ENCODE data around the gene CHRNA4. TPM values are rescaled to one million over a fixed set of nuclear protein-coding genes. Genes with fewer than 3 reads are reported as not detected.
"Not testable (repeated sequence)": the region's sequence is repeated elsewhere in the genome, so short reads cannot be mapped to it uniquely, and the experiment has no call there.

The CHRNA4 gene
- total and polyA plus RNA-seq, 2 donors = 0.79 TPM; not detected in 1

GRCh38 chr20:63312273-63312672, 48.9 kb downstream of the CHRNA4 start:
- WGBS = 63% methylated on average over 9 of the region's 9 CpGs

GRCh38 chr20:63311833-63312243, 49.3 kb downstream of the CHRNA4 start:
- Histone ChIP-seq H3K4me1 (ENCODE audit: insufficient read depth) (no peaks in the 10 kb centered on the region), H3K27ac (ENCODE audit: low read depth) (no peak overlapping the region), H3K4me3 (ENCODE audit: low read depth, low read length) (no peak overlapping the region), H3K36me3 (ENCODE audit: insufficient read depth) (no peaks in the 10 kb centered on the region)
- no peak for DNase-seq (ENCODE audit: extremely low spot score)
- WGBS = 81% methylated on average over 18 of the region's 18 CpGs

More at GRCh38 chr20:63312273-63312672, 48.9 kb downstream of the CHRNA4 start:
- no peaks in the 10 kb centered on the region for H3K4me1 ChIP-seq (ENCODE audit: insufficient read depth)
- no peaks in the 10 kb centered on the region for H3K36me3 ChIP-seq (ENCODE audit: insufficient read depth)
- H3K4me3 ChIP-seq (ENCODE audit: low read depth, low read length) = no peak overlapping the region
- no peak for DNase-seq (ENCODE audit: extremely low spot score)
- H3K27ac ChIP-seq (ENCODE audit: low read depth) = no peak overlapping the region

GRCh38 chr20:63311186-63311832, 49.8 kb downstream of the CHRNA4 start:
- no peak overlapping the region for H3K4me3 ChIP-seq (ENCODE audit: low read depth, low read length)
- no peaks in the 10 kb centered on the region for H3K36me3 ChIP-seq (ENCODE audit: insufficient read depth)
- H3K4me1 ChIP-seq (ENCODE audit: insufficient read depth) = no peaks in the 10 kb centered on the region
- no peak overlapping the region for H3K27ac ChIP-seq (ENCODE audit: low read depth)
- WGBS = 95% methylated on average over 29 of the region's 29 CpGs
- DNase-seq (ENCODE audit: extremely low spot score) = no peak

- 80% methylated on average over 20 of the region's 20 CpGs for WGBS
- Histone ChIP-seq H3K36me3 (ENCODE audit: insufficient read depth) (no peaks in the 10 kb centered on the region), H3K27ac (ENCODE audit: low read depth) (no peak overlapping the region), H3K4me1 (ENCODE audit: insufficient read depth) (no peaks in the 10 kb centered on the region), H3K4me3 (ENCODE audit: low read depth, low read length) (no peak overlapping the region)
- DNase-seq (ENCODE audit: extremely low spot score) = no peak
Measured at GRCh38 chr20:63310265-63310991, 50.7 kb downstream of the CHRNA4 start.

- Histone ChIP-seq H3K4me3 (ENCODE audit: low read depth, low read length) (no peak overlapping the region), H3K4me1 (ENCODE audit: insufficient read depth) (no peaks in the 10 kb centered on the region), H3K36me3 (ENCODE audit: insufficient read depth) (no peaks in the 10 kb centered on the region), H3K27ac (ENCODE audit: low read depth) (no peak overlapping the region)
- DNase-seq (ENCODE audit: extremely low spot score) = no peak
- 32% methylated on average over 35 of the region's 35 CpGs for WGBS
Measured at GRCh38 chr20:63309261-63310071, 51.7 kb downstream of the CHRNA4 start.

GRCh38 chr20:63308218-63308911, 52.8 kb downstream of the CHRNA4 start:
- Histone ChIP-seq H3K27ac (ENCODE audit: low read depth) (no peak overlapping the region), H3K36me3 (ENCODE audit: insufficient read depth) (no peaks in the 10 kb centered on the region), H3K4me3 (ENCODE audit: low read depth, low read length) (no peak overlapping the region), H3K4me1 (ENCODE audit: insufficient read depth) (no peaks in the 10 kb centered on the region)
- WGBS = 81% methylated on average over 30 of the region's 30 CpGs
- DNase-seq (ENCODE audit: extremely low spot score) = no peak

GRCh38 chr20:63307538-63308217, 53.5 kb downstream of the CHRNA4 start:
- H3K4me1 ChIP-seq (ENCODE audit: insufficient read depth) = no peaks in the 10 kb centered on the region
- no peaks in the 10 kb centered on the region for H3K36me3 ChIP-seq (ENCODE audit: insufficient read depth)
- 82% methylated on average over 23 of the region's 23 CpGs for WGBS

GRCh38 chr20:63306673-63307537, 54.2 kb downstream of the CHRNA4 start:
- Histone ChIP-seq H3K4me3 (ENCODE audit: low read depth, low read length) (no peak overlapping the region), H3K27ac (ENCODE audit: low read depth) (no peak overlapping the region), H3K36me3 (ENCODE audit: insufficient read depth) (no peaks in the 10 kb centered on the region), H3K4me1 (ENCODE audit: insufficient read depth) (no peaks in the 10 kb centered on the region)
- no peak for DNase-seq (ENCODE audit: extremely low spot score)
- 84% methylated on average over 35 of the region's 35 CpGs for WGBS

More at GRCh38 chr20:63307538-63308217, 53.5 kb downstream of the CHRNA4 start:
- no peak for DNase-seq (ENCODE audit: extremely low spot score)
- Histone ChIP-seq H3K27ac (ENCODE audit: low read depth) (no peak overlapping the region), H3K4me3 (ENCODE audit: low read depth, low read length) (no peak overlapping the region)

- not testable (repeated sequence) for H3K36me3 ChIP-seq (ENCODE audit: insufficient read depth); H3K4me3 ChIP-seq (ENCODE audit: low read depth, low read length); H3K27ac ChIP-seq (ENCODE audit: low read depth); DNase-seq (ENCODE audit: extremely low spot score); H3K4me1 ChIP-seq (ENCODE audit: insufficient read depth)
- 80% methylated on average over 25 of the region's 30 CpGs for WGBS
Measured at GRCh38 chr20:63305933-63306672, 55.0 kb downstream of the CHRNA4 start.

- Histone ChIP-seq H3K4me1 (ENCODE audit: insufficient read depth) (no peaks in the 10 kb centered on the region), H3K4me3 (ENCODE audit: low read depth, low read length) (no peak overlapping the region), H3K27ac (ENCODE audit: low read depth) (no peak overlapping the region), H3K36me3 (ENCODE audit: insufficient read depth) (no peaks in the 10 kb centered on the region)
- WGBS = 43% methylated on average over 8 of the region's 8 CpGs
- DNase-seq (ENCODE audit: extremely low spot score) = no peak
Measured at GRCh38 chr20:63305393-63305792, 55.8 kb downstream of the CHRNA4 start.

- WGBS = 43% methylated on average over 5 of the region's 5 CpGs
- Histone ChIP-seq H3K4me3 (ENCODE audit: low read depth, low read length) (no peak overlapping the region), H3K27ac (ENCODE audit: low read depth) (no peak overlapping the region), H3K36me3 (ENCODE audit: insufficient read depth) (no peaks in the 10 kb centered on the region), H3K4me1 (ENCODE audit: insufficient read depth) (no peaks in the 10 kb centered on the region)
- DNase-seq (ENCODE audit: extremely low spot score) = no peak
Measured at GRCh38 chr20:63303095-63303666, 58.0 kb downstream of the CHRNA4 start.
